NCI-H510A treated with DMSO at 0.1 percent for 48 hours (cell line): Measurements from ENCODE around the gene CSGALNACT2.

Experiments used
- DNase-seq: peaks from one replicate; lab custom pipeline; 2025; lab: John Stamatoyannopoulos, UW

CSGALNACT2 gene

GRCh38 chr10:43202224-43202656, 64.0 kb downstream of the CSGALNACT2 start:
- DNase-seq, result no peak

GRCh38 chr10:43202657-43203447, 64.6 kb downstream of the CSGALNACT2 start:
- DNase-seq, result no peak

- DNase-seq, result no peak
These were observed 65.3 kb downstream of the CSGALNACT2 start for GRCh38 chr10:43203448-43204041.

DNA sequence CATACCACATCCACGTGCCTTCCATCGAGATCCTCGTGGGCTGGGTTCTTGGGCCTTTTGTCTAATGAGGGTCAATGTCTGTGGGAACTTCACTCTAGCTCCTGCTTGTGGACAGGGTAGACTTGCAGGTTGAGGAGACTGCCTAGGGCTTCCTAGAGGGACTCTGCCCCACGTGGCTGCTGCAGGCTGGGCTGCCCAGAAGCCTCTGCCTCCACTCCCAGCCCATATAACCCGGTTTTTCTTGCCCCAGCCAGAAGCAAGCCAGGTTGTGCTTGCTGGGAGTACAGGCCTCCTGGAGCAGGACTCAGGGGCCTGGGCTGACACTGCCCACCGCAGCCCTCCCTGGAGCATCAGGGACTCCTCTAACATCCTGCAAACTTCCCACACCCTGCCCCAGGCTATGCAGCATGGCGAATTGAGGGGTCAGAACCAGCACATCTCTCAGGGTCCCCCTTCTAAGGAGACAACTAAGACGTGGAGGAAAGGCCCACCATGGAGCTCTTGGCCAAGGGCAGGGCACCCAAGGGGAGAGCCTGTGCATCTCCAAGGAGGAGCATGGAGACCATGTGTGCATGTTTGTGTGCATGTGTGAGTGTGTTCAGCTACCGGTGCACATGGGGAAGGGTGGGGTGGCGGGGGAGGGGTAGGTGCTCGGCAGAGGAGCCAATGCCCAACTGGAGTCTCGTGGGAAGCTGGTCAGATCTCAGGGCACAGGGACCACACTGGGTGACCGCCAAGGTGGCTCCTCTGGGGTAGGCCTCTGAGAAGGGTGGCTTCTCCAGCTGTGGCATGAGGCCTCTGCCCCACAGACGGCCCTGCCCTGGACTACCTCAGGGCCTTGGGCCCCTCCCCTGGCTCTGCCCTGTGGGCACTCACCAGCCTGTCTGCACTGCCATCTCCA, 66.0 kb downstream of the CSGALNACT2 start:
- DNase-seq, result no peak

GRCh38 chr10:43204943-43205671, 66.9 kb downstream of the CSGALNACT2 start:
- DNase-seq, result no peak

DNA sequence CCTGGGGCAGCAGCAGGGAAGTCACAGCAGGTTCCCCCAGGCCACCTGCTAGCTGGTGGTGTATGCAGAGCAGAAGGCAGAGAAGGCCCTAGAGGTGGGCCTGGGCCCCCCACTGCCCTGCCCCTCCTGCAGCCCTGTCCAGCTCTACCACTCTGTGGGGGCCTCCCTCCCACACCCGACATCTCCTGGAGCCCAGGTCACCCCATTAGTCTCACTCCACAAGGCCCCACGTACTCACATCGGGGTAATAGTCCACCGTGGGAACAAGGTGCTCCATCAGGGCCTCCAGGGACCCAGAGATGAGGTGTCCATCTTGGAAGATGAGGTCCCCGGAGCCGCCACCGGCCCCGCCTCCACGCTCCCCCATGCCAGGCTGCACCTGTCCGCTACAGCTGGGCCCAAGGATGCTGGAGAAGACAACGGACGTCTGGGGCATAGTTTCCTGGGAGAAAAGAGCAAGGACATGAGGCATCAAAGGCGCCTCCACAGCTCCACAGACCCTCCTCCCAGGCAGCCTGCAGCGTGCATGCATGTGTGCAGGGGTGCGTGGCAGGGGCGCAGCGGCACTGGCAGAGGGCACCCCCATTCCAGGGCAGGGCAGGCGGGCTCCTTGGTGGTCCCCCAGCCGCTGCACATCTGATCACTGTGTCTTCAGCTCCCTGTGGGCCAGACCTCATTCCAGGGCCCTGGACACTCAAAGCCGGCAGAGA, 67.6 kb downstream of the CSGALNACT2 start:
- no peak for DNase-seq

GRCh38 chr10:43206391-43207235, 68.4 kb downstream of the CSGALNACT2 start:
- no peak for DNase-seq

DNA sequence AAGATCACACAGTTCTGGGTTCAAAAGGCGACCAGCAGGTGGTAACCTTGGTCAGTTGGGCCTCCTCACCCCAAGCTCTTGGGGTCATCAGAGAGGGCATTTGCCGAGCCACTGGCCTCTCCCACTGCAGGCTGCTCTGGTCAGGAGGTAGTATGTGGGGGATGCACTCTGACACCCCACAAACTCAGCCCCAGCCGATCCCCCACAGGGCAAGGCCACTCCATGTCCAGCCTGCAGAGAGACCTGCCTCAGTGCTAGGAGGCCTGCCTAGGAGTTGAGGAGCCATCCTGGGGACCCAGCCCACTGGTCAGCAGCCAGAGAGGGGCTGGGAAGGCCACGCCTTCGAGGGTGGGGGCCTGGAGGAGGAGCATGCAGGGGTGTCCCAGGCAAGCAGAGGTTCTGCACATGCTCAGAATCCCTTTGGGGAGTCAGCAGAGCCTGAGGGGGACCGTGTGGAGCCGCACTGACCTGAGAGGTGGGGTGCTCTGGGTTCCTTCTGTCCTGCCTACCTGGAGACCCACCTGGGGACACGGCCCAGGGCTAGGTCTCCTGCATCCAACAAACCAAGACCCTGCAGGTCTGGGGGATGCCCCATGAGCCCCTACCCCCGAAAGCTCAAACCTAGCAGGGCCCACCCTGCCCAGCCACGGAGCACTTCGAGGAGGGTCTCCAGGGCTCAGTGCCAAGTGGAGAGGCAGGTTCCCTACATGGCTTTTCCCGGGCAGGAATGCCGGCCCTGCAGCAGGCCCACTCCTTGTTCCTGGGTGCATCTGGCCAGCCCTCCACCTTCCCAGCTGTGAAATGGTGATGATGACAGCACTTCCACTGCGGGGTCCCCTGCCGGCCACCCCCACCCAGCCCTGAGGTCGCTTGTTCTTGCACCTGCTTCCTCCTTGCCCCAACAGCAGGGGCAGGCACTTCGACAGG, 70.2 kb downstream of the CSGALNACT2 start:
- no peak for DNase-seq

DNA sequence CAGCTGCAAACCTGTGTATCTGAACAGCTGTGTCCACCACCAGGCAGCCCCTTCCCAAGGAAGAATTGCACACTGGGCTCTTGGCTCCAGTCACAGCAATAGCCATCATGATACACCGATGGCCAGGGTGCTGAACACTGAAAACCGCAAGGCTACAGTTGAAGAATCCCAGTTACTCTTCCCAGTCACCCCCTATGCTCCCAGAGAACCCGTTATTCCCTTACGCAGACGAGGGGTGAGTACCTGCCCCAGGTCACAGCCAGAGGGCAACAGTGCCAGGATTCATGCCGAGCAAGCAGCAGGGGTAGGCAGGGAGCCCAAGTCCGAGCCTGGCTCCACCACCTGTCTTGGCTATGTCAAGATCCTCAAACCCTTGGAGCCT, 70.8 kb downstream of the CSGALNACT2 start:
- no peak for DNase-seq

GRCh38 chr10:43209651-43210141, 71.5 kb downstream of the CSGALNACT2 start:
- DNase-seq, result no peak

DNA sequence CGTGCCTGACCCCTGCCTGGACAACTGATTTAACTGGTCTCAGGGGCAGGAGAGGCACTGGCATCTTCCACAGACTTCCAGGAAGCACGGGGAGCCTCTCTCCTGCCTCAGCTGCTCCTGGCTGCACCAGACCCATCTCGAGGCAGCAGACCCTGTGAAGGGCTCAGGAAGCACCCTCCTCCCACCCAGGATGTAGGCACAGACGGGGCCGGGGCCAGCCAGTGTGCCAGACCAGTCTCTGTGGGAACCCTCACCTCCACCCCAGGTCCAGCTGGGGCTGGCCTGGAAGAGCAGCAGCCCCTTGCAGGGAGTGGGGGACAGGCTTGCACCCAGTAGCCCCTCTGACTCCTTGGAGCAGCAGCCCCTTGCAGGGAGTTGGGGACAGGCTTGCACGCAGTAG, 72.3 kb downstream of the CSGALNACT2 start:
- DNase-seq, result no peak

GRCh38 chr10:43211030-43211429, 72.8 kb downstream of the CSGALNACT2 start:
- DNase-seq, result no peak

DNA sequence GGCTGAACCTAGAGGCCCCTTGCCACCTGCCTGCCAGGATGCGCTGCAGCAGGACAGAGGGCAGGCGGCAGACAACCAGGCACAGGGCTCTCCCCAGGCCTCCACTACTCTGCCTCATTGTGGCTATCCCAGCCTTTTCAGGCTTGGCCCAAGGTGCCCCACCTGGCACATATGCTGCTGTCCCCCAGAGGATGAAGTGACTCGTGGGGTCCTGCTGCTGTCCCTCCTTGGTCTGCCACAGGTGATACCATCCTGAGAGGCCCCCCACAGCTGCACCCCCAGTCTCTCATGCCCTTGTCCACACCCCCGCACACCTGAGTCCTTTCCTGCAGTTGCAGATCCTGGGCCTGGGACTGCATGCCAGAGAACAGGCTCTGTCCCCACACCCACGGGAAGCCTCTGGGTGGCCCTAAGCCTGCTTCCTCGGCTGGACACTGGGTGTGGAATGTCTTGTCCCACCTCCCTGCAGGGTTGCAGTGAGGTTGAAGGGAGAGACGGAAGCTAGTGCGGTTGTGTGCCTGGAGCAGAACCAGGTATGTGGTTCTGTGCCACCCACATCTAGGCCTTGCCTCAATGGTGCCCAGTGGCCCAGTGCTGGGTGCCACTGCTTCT, 73.3 kb downstream of the CSGALNACT2 start:
- no peak for DNase-seq

DNA sequence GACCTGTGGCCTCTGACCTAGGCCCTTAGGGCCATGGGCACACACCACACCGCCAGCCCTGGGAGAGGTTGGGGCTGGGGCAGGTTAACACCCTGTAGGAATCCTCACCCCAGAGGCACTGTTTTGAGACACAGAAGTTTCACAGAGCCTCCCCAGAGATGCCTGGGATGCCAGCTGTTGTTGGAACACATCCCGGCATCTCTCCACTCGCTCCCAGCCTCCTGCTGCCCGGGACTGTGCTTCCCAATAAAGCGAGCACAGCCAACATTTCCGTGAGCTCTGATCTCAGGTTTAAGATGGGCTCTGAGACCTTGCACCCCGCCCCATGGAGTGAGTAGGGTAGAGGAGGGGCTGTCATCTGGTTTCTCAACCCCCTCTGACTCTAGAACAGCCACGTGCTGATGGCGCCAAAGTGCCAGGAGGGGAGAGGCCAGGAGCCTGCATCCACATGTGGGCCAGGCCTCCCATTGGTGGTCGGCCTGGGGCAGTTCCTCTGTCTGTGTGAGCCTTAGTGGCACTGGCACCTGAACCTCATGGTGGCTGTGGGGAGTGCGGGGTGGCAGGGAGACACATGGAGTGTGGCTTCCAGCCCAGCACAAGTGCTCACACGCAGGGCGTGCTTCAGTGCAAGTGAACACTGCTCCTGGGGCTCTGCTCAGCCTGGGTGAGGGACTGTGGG, 73.9 kb downstream of the CSGALNACT2 start:
- no peak for DNase-seq

DNA sequence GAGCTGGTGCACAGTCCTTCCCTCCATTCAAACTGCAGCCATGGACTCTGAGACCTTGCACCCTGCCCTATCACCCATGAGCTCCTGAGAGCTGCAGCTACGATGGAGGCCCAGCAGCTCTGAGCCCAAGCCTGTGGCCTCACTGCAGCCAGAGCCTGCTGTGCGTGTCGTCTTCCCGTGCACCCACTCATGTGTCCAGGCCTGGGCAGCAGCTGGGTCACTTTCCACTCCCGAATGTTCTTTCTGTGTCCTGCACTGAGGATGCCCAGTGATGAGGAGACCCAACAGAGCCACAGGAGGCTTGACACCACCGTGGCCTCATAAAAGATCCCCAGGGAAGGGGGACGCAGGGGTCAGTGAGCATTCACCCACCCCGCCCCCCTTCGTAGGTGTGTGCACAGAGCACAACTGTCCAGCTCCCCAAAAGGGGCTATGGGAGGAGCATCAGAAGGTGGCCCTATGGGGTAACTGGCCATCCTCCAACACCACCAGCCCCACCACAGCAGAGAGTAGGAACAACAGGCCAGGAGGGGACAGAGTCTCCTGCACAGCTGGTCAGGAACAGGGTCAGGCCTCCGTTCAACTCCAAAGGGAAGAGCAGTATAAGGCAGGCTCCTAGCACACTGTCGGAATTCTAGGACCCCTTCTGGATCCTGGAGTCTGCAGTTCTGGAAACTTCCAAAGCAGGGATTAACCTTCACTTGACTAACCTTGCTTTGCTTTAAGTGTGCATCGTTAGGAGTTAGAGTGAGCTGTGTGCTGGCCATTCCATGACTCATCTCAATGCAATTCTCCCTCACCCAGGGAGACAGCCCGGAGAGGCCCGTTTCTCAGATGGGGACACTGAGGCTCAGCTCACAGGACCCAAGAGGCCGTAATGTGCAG, 76.1 kb downstream of the CSGALNACT2 start:
- no peak for DNase-seq

GRCh38 chr10:43214956-43215561, 76.8 kb downstream of the CSGALNACT2 start:
- DNase-seq, result no peak
